SK-N-SH (cell line): ENCODE results near the gene ARCN1.

Source experiments
- EP300 ChIP-seq, 2 experiments: IDR thresholded peaks; 2 replicates each; pipeline versions ENCODE4 v1.4.0 to v1.6.1; 2012; ENCODE audit warnings: borderline replicate concordance in 1 of 2, low read depth in 1 of 2, low read length in 1 of 2
- EZH2phosphoT487 ChIP-seq: fragments of 200-600 bp; sonication (generic); IDR thresholded peaks from 2 replicates; pipeline ENCODE4 v1.6.1; 2017; ENCODE audit warnings: low read depth, mixed run types, mild to moderate bottlenecking, antibody characterized with exemption, moderate library complexity, borderline replicate concordance
- GATA2 ChIP-seq: sonication (generic); formaldehyde crosslinking; IDR thresholded peaks from 2 replicates; pipeline ENCODE4 v1.5.0; 2020; ENCODE audit warnings: mild to moderate bottlenecking, missing genetic modification reagents
- JUND ChIP-seq: IDR thresholded peaks from 2 replicates; pipeline ENCODE4 v1.4.0; 2012
- MEF2A ChIP-seq: IDR thresholded peaks from 2 replicates; pipeline ENCODE4 v1.4.0; 2012; ENCODE audit warnings: low read depth, borderline replicate concordance
- POLR2AphosphoS5 ChIP-seq: IDR thresholded peaks from 2 replicates; pipeline ENCODE4 v1.6.1; 2012; ENCODE audit warnings: low read depth, low read length
- RAD21 ChIP-seq: IDR thresholded peaks from 2 replicates; pipeline ENCODE4 v1.6.1; 2012; ENCODE audit warnings: mild to moderate bottlenecking, low read length
- REST ChIP-seq: IDR thresholded peaks from 2 replicates; pipeline ENCODE4 v1.6.1; 2012; ENCODE audit warnings: mild to moderate bottlenecking, low read depth, low read length, moderate library complexity
- RFX5 ChIP-seq: IDR thresholded peaks from 2 replicates; pipeline ENCODE4 v1.6.1; 2012; ENCODE audit warnings: mild to moderate bottlenecking, improper control_type of control experiment, low read length
- RXRA ChIP-seq: IDR thresholded peaks from 2 replicates; pipeline ENCODE4 v1.4.0; 2012; ENCODE audit warnings: low read depth, mild to moderate bottlenecking, borderline replicate concordance
- USF1 ChIP-seq: IDR thresholded peaks from 2 replicates; pipeline ENCODE4 v1.4.0; 2012; ENCODE audit warnings: low read depth, borderline replicate concordance
- YY1 ChIP-seq: IDR thresholded peaks from 2 replicates; pipeline ENCODE4 v1.4.0; 2012; ENCODE audit warnings: low read depth, mild to moderate bottlenecking
- TF ChIP-seq, protein P1 (sequence below): fragments of 200-600 bp; sonication (generic); IDR thresholded peaks from 2 replicates; pipeline ENCODE4 v1.6.1; 2017; ENCODE audit warnings: antibody characterized with exemption, mild to moderate bottlenecking, moderate library complexity
- TF ChIP-seq, protein P2 (sequence below): IDR thresholded peaks from 2 replicates; pipeline ENCODE4 v1.4.0; 2012; ENCODE audit warnings: low read depth, borderline replicate concordance

DNA sequence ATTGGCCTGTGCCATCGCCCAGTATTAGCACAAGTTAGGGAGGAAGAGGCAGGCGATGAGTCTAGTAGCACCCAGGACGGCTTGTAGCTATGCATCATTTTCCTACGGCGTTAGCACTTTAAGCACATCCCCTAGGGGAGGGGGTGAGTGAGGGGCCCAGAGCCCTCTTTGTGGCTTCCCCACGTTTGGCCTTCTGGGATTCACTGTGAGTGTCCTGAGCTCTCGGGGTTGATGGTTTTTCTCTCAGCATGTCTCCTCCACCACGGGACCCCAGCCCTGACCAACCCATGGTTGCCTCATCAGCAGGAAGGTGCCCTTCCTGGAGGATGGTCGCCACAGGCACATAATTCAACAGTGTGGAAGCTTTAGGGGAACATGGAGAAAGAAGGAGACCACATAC lies 36.9 kb upstream of the ARCN1 start:
- TF ChIP-seq, protein P1, sequence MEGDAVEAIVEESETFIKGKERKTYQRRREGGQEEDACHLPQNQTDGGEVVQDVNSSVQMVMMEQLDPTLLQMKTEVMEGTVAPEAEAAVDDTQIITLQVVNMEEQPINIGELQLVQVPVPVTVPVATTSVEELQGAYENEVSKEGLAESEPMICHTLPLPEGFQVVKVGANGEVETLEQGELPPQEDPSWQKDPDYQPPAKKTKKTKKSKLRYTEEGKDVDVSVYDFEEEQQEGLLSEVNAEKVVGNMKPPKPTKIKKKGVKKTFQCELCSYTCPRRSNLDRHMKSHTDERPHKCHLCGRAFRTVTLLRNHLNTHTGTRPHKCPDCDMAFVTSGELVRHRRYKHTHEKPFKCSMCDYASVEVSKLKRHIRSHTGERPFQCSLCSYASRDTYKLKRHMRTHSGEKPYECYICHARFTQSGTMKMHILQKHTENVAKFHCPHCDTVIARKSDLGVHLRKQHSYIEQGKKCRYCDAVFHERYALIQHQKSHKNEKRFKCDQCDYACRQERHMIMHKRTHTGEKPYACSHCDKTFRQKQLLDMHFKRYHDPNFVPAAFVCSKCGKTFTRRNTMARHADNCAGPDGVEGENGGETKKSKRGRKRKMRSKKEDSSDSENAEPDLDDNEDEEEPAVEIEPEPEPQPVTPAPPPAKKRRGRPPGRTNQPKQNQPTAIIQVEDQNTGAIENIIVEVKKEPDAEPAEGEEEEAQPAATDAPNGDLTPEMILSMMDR, result no peak
- TF ChIP-seq RXRA (no peak), MEF2A (no peak), POLR2AphosphoS5 (no peak), EZH2phosphoT487 (no peak), USF1 (no peak), REST (no peak), YY1 (no peak), RAD21 (no peak), RFX5 (no peak), JUND (no peak), EP300 (IDR thresholded peaks at IDR 0.05; ENCODE audit: borderline replicate concordance in 1 of 2, low read depth in 1 of 2, low read length in 1 of 2) (no peak), GATA2 (CRISPR knock-in tag) (no peak)
- TF ChIP-seq, protein P2, sequence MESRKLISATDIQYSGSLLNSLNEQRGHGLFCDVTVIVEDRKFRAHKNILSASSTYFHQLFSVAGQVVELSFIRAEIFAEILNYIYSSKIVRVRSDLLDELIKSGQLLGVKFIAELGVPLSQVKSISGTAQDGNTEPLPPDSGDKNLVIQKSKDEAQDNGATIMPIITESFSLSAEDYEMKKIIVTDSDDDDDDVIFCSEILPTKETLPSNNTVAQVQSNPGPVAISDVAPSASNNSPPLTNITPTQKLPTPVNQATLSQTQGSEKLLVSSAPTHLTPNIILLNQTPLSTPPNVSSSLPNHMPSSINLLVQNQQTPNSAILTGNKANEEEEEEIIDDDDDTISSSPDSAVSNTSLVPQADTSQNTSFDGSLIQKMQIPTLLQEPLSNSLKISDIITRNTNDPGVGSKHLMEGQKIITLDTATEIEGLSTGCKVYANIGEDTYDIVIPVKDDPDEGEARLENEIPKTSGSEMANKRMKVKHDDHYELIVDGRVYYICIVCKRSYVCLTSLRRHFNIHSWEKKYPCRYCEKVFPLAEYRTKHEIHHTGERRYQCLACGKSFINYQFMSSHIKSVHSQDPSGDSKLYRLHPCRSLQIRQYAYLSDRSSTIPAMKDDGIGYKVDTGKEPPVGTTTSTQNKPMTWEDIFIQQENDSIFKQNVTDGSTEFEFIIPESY, result no peak
